GM21381 (cell line): Measurements from ENCODE around the gene HLA-DMA.

Experiments
- ATAC-seq: cut with Tn5 transposase; IDR thresholded peaks from one replicate; pipeline ENCODE4 v1.9.1; 2021; ENCODE audit warnings: mild to moderate bottlenecking, moderate library complexity; ENCODE audit not compliant: unreplicated experiment

HLA-DMA gene

GRCh38 chr6:32935551-32936238, 17.2 kb downstream of the HLA-DMA start:
- ATAC-seq: no peak

- ATAC-seq: no peak
Measured at GRCh38 chr6:32933661-32934085, 19.2 kb downstream of the HLA-DMA start.

- ATAC-seq: no peak
Measured at GRCh38 chr6:32932132-32932868, 20.6 kb downstream of the HLA-DMA start.

- no peak for ATAC-seq
Measured at GRCh38 chr6:32931211-32931610, 21.7 kb downstream of the HLA-DMA start.

- no peak for ATAC-seq
Measured at GRCh38 chr6:32922083-32922482, 30.8 kb downstream of the HLA-DMA start.

GRCh38 chr6:32920715-32921114, 32.2 kb downstream of the HLA-DMA start:
- ATAC-seq: no peak

GRCh38 chr6:32912951-32913350, 39.9 kb downstream of the HLA-DMA start:
- ATAC-seq: no peak

GRCh38 chr6:32908897-32909296, 44.0 kb downstream of the HLA-DMA start:
- no peak for ATAC-seq

GRCh38 chr6:32906539-32906938, 46.4 kb downstream of the HLA-DMA start:
- ATAC-seq: no peak

GRCh38 chr6:32905078-32905477, 47.8 kb downstream of the HLA-DMA start:
- no peak for ATAC-seq

GRCh38 chr6:32903952-32904351, 48.9 kb downstream of the HLA-DMA start:
- no peak for ATAC-seq
